Frontal cortex (tissue), 4 donors: ENCODE data around the gene TEAD3. TPM values are rescaled to one million over a fixed set of nuclear protein-coding genes. Genes with fewer than 3 reads are reported as not detected.

Source experiments
- DNase-seq, 2 donors: peaks; one replicate each; pipeline ENCODE4 v3.0.0; 2012; ENCODE audit warnings: low spot score in 2 of 2
- FAIRE-seq: peaks from 2 replicates; lab custom pipeline; 2012; peaks lifted over from hg19 to GRCh38; lab: Jason Lieb, UNC
- small RNA-seq: library from RNA; depleted of rRNA; stranded (forward); fragments of <200 nt; gene quantifications from one replicate; pipeline ENCODE3, GENCODE V24; 2014
- total RNA-seq: library from RNA; depleted of rRNA; stranded (reverse); fragments of >200 nt; gene quantifications from one replicate; pipeline ENCODE4 v1.2.3, GENCODE V29; 2014
- donor health status: control.
- donor health status: control.
- donor health status: control.

TEAD3 gene
- total RNA-seq, 1 donor from 2014 or later, result 0.41 TPM

GRCh38 chr6:35432291-35432690, 64.6 kb downstream of the TEAD3 start:
- no peak for FAIRE-seq
- no peak for DNase-seq

DNA sequence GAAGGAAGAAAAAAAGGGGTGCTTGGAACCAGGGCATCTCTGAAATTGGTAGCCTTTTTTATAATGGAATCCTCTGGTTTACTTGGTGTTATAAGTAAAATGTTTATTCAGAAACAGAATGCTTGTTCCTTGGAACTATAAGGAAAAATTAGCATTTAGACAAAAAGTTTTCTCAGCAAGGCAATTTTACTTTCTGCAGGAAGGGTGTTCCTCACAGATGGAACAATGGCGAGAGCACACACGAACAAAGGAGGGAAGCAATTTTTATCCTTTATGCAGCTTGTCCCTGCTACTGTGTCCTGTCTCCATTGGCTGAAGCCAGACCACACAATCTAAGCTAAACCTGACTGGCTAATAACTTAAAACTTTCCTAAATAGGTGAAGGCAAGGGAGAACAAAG, 67.4 kb downstream of the TEAD3 start:
- FAIRE-seq, result no peak
- no peak for DNase-seq

DNA sequence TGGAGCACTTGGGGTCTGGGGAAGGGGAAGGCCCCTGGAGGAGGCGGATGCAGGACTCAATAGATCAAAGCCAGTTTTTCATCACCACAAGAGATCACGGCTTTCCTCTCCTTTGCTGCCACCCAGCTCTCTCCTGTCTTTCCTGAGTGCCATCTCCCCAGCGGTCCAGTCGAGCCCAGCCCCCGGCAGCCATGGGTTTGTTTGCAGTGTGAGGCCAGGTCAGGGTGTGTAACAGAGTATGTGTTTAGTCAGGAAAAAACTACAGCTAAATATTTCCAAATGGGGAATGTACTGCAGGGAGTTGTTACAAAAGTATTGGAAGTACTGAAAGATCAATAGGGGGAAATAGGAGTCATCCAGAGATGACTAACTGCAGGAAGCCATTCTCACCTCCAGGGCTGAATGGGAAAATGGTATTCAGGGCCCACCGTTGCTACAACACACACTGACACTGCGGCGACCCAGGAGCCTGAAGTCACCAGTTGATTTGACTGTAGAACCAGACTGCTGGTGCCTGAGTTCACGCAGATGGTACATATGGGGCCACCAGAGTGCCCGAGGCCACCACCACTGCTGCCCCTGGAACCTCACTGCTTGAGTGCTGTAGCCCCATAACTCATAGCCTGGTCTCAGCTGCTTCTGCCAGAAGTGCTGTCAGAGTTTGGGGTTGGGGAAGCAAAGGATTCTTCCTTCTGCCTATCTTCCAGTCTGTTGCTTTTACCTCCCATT, 68.3 kb downstream of the TEAD3 start:
- no peak for DNase-seq
- FAIRE-seq, result no peak

DNA sequence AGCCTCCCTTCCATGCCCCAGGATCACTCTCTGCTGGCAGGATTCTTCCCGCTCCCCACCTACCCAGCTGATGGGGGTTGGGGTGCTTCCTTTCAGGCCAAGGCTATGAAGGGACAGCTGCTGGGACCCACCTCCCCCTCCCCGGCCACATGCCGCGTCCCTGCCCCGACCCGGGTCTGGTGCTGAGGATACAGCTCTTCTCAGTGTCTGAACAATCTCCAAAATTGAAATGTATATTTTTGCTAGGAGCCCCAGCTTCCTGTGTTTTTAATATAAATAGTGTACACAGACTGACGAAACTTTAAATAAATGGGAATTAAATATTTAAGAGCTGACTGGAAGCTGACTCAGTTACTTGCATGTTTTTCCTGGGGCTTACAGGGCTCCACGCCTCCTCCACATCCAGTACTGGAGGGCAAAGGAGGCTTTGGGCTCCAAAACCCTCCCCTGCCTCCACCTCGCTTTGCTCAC, 69.0 kb downstream of the TEAD3 start:
- FAIRE-seq, result no peak
- DNase-seq, result no peak

GRCh38 chr6:35427435-35427834, 69.4 kb downstream of the TEAD3 start:
- no peak for DNase-seq
- FAIRE-seq, result no peak

DNA sequence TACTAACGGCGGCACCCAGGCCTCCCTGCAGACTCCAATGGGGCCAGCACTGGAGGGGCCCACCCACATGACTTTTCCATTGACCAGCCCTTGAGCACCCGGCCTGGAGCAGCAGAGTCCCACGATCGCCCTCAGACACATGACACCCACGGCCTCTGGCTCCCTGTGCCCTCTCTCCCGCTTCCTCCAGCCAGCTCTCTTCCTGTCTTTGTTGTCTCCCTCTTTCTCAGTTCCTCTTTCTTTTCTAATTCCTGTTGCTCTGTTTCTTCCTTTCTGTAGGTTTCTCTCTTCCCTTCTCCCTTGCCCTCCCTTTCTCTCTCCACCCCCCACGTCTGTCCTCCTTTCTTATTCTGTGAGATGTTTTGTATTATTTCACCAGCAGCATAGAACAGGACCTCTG, 70.8 kb downstream of the TEAD3 start:
- no peak for FAIRE-seq

GRCh38 chr6:35425284-35425683, 71.6 kb downstream of the TEAD3 start:
- no peak for FAIRE-seq
- no peak for DNase-seq

More for the DNA sequence above, 70.8 kb downstream of the TEAD3 start:
- DNase-seq, result no peak

Small RNA genes lying within 50 kb of the gene (small RNA-seq; reads per million reads assigned to genes)
- gene MIR7111, result not detected

Other genes starting within 250 kb of the TEAD3 start
- 11.0 TPM for gene ZNF76, start 237.3 kb downstream of the TEAD3 start, total RNA-seq
- gene DEF6, start 199.3 kb downstream of the TEAD3 start, total RNA-seq, result 2.4 TPM
- gene PPARD, start 154.5 kb downstream of the TEAD3 start, total RNA-seq, result 1.6 TPM
- 14.3 TPM for gene FANCE, start 44.7 kb downstream of the TEAD3 start, total RNA-seq
- 1,604 TPM for gene RPL10A, start 28.7 kb downstream of the TEAD3 start, total RNA-seq
- gene TULP1, start 15.8 kb upstream of the TEAD3 start, total RNA-seq, result not detected
- gene FKBP5, start 191.8 kb upstream of the TEAD3 start, total RNA-seq, result 3.3 TPM
- 0.82 TPM for gene ARMC12, start 240.0 kb upstream of the TEAD3 start, total RNA-seq